ENCODE data around the gene INAFM1. TPM values are rescaled to one million over a fixed set of nuclear protein-coding genes. Genes with fewer than 3 reads are reported as not detected.

Gene INAFM1
- total and polyA plus RNA-seq, 2 experiments from 2014 or later, result 1.9 to 11.9 TPM

DNA sequence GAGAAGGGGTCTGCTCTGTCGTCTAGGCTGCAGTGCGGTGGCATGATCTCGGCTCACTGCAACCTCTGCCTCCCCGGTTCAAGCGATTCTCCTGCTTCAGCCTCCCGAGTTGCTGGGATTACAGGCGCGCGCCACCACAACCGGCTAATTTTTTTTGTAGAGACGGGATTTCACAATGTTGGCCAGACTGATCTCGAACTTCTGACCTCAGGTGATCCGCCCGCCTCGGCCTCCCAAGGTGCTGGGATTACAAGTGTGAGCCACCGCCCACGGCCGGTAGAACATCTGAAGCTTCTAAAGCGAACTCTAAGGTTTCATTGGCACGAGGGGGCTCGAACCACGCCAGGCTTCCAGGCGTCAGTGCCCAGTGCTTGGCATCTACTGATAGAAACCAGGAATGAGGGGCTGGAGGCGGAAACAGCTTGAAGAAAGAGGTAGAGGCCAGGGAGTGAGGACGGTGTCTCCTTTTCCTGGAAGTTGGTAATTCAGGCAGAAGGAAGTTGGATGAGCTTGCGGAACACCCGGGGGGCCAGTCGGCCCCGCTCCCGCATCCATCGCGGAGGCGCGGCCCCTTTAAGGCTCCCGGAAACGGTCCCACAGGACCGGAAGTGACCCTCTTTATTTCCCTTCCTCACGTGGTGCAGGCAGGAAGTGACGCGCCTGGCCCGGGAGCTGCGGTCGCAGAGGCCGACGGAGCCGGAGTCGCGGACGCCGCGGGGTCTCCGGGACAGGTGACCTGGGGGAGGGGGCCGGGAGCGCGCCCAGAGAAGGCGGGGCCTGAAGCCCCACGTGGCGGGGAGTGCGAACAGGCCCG is 18.6 kb upstream of the INAFM1 start, which contains the start of gene CCDC9:
Gene CCDC9, plus strand, starts transcription at position 647 of the 814 bp plus-strand sequence. CDS start 1,876 bp downstream, outside the sequence.
- no peaks in the 10 kb centered on the region for H3K36me3 ChIP-seq (replicated peaks; ENCODE audit: insufficient read depth, low read depth)
- H3K27me3 ChIP-seq, result no peaks in the 10 kb centered on the region
- H4K20me1 ChIP-seq (ENCODE audit: insufficient read depth, poor library complexity, severe bottlenecking), result no peaks in the 10 kb centered on the region
- H2AFZ ChIP-seq, result peak within 1 kb of the TSS; percentile 76
- no peaks in the 10 kb centered on the region for H3K9me2 ChIP-seq (replicated peaks; ENCODE audit: insufficient read depth)
- H3K27ac ChIP-seq, result peak within 1 kb of the TSS; percentile 96
- peaks cover 19% of the 10 kb centered on the region for H3K4me1 ChIP-seq (ENCODE audit: insufficient read depth)
- H3K9me3 ChIP-seq (ENCODE audit: low read depth), result no peaks in the 10 kb centered on the region
- H3K79me2 ChIP-seq, result peaks cover 21% of the 10 kb centered on the region
- TF ChIP-seq EZH2phosphoT487 (IDR thresholded peaks at IDR 0.05; ENCODE audit: low read depth, severe bottlenecking, unreplicated experiment), result no peak
- no peak for TF ChIP-seq EZH2 (IDR thresholded peaks at IDR 0.05; ENCODE audit: borderline replicate concordance)
- TF ChIP-seq, protein P1, sequence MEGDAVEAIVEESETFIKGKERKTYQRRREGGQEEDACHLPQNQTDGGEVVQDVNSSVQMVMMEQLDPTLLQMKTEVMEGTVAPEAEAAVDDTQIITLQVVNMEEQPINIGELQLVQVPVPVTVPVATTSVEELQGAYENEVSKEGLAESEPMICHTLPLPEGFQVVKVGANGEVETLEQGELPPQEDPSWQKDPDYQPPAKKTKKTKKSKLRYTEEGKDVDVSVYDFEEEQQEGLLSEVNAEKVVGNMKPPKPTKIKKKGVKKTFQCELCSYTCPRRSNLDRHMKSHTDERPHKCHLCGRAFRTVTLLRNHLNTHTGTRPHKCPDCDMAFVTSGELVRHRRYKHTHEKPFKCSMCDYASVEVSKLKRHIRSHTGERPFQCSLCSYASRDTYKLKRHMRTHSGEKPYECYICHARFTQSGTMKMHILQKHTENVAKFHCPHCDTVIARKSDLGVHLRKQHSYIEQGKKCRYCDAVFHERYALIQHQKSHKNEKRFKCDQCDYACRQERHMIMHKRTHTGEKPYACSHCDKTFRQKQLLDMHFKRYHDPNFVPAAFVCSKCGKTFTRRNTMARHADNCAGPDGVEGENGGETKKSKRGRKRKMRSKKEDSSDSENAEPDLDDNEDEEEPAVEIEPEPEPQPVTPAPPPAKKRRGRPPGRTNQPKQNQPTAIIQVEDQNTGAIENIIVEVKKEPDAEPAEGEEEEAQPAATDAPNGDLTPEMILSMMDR (IDR thresholded peaks at IDR 0.05; ENCODE audit: poor library complexity), result no peak
- H3K4me2 ChIP-seq, result peak within 1 kb of the TSS; percentile 86
- 28% methylated on average over 52 of the region's 60 CpGs for WGBS (ENCODE audit: low lambda C conversion rate, missing lambda C conversion rate)
- peak within 1 kb of the TSS; percentile 54 for H3K4me3 ChIP-seq
- peak; percentile 98 for DNase-seq (ENCODE audit: low spot score)

- H3K27me3 ChIP-seq, result no peaks in the 10 kb centered on the region
- no peaks in the 10 kb centered on the region for H3K36me3 ChIP-seq (replicated peaks; ENCODE audit: insufficient read depth, low read depth)
- peaks cover 21% of the 10 kb centered on the region for H3K79me2 ChIP-seq
- WGBS (ENCODE audit: low lambda C conversion rate, missing lambda C conversion rate), result 0% methylated on average over 6 of the region's 52 CpGs
- no peaks in the 10 kb centered on the region for H4K20me1 ChIP-seq (ENCODE audit: insufficient read depth, poor library complexity, severe bottlenecking)
- peak overlapping the region; percentile 96 for H3K27ac ChIP-seq
- H3K9me2 ChIP-seq (replicated peaks; ENCODE audit: insufficient read depth), result no peaks in the 10 kb centered on the region
- H3K4me1 ChIP-seq (ENCODE audit: insufficient read depth), result peaks cover 19% of the 10 kb centered on the region
- H3K4me2 ChIP-seq, result no peak overlapping the region
- no peak overlapping the region for H2AFZ ChIP-seq
- peak; percentile 100 for DNase-seq (ENCODE audit: low spot score)
- peak overlapping the region; percentile 54 for H3K4me3 ChIP-seq
- no peaks in the 10 kb centered on the region for H3K9me3 ChIP-seq (ENCODE audit: low read depth)
- TF ChIP-seq, protein P1 (IDR thresholded peaks at IDR 0.05; ENCODE audit: poor library complexity), result no peak
- TF ChIP-seq EZH2phosphoT487 (IDR thresholded peaks at IDR 0.05; ENCODE audit: low read depth, severe bottlenecking, unreplicated experiment) (no peak), EZH2 (IDR thresholded peaks at IDR 0.05; ENCODE audit: borderline replicate concordance) (no peak)
These were observed 17.8 kb upstream of the INAFM1 start for GRCh38 chr19:47256693-47257410.

DNA sequence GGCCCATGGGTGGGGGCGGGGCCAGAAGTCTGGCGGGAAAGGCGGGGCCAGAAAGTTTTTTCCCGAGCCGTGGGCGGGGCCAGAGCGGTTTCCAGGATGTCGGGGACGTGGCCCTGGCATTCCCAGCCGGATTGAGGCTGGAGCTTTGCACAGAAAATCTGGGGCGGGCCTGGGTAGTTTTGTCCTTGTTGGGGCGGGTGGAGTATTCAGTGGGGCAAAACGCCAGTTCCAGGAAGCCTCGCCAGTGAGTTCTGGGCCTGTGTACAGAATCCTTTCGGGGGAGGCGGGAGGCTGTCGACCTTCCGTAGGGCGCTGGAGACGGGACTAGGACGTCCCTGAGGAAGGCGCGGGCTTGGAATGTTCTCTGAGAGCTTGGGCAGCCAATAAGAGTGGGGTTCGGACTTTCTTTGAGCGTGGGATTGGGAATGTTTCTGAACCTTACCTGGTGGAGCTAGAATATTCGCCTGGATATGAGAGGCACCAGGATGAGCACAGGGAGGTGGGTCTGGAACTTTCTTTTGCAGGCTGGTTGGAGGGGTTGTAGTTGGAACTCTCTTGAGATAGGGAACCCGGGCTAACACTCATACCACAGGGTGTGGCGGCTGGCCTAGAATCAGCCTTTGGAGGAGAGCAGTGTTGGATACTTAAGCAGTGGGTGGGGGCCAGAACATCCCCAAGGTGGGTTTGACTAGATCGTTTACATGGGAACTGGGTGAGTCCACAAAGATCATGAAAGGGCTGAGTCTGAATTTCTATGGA is 17.1 kb upstream of the INAFM1 start:
- Histone ChIP-seq H3K4me1 (ENCODE audit: insufficient read depth) (peaks cover 19% of the 10 kb centered on the region), H3K4me3 (peak overlapping the region; percentile 31), H2AFZ (no peak overlapping the region), H3K4me2 (peak overlapping the region; percentile 86), H3K36me3 (replicated peaks; ENCODE audit: insufficient read depth, low read depth) (no peaks in the 10 kb centered on the region), H3K27ac (peak overlapping the region; percentile 92), H4K20me1 (ENCODE audit: insufficient read depth, poor library complexity, severe bottlenecking) (no peaks in the 10 kb centered on the region), H3K9me3 (ENCODE audit: low read depth) (no peaks in the 10 kb centered on the region), H3K27me3 (no peaks in the 10 kb centered on the region), H3K79me2 (peaks cover 21% of the 10 kb centered on the region), H3K9me2 (replicated peaks; ENCODE audit: insufficient read depth) (no peaks in the 10 kb centered on the region)
- TF ChIP-seq, protein P1 (IDR thresholded peaks at IDR 0.05; ENCODE audit: poor library complexity), result no peak
- TF ChIP-seq EZH2phosphoT487 (IDR thresholded peaks at IDR 0.05; ENCODE audit: low read depth, severe bottlenecking, unreplicated experiment), result no peak
- no peak for TF ChIP-seq EZH2 (IDR thresholded peaks at IDR 0.05; ENCODE audit: borderline replicate concordance)
- DNase-seq (ENCODE audit: low spot score), result no peak
- 5% methylated on average over 21 of the region's 29 CpGs for WGBS (ENCODE audit: low lambda C conversion rate, missing lambda C conversion rate)
